ENCODE results near the gene AGAP1.

AGAP1 gene

GRCh38 chr2:235612181-235612950 lies 118.5 kb downstream of the AGAP1 start:
- no peak for DNase-seq

GRCh38 chr2:235613649-235614048 lies 119.8 kb downstream of the AGAP1 start:
- DNase-seq: no peak

GRCh38 chr2:235614176-235614860 lies 120.5 kb downstream of the AGAP1 start:
- DNase-seq: peak; percentile 38

- peak; percentile 1 for DNase-seq
Measured at GRCh38 chr2:235614900-235615712, 121.3 kb downstream of the AGAP1 start.

GRCh38 chr2:235616885-235617284 lies 123.0 kb downstream of the AGAP1 start:
- DNase-seq: no peak

- no peak for DNase-seq
Measured at GRCh38 chr2:235618039-235618438, 124.2 kb downstream of the AGAP1 start.

GRCh38 chr2:235619544-235619943 lies 125.7 kb downstream of the AGAP1 start:
- DNase-seq: no peak

GRCh38 chr2:235621736-235622135 lies 127.9 kb downstream of the AGAP1 start:
- no peak for DNase-seq

GRCh38 chr2:235623111-235623510 lies 129.3 kb downstream of the AGAP1 start:
- no peak for DNase-seq

- DNase-seq: no peak
Measured at GRCh38 chr2:235623752-235624151, 129.9 kb downstream of the AGAP1 start.

GRCh38 chr2:235626658-235627057 lies 132.8 kb downstream of the AGAP1 start:
- no peak for DNase-seq

GRCh38 chr2:235627682-235628081 lies 133.8 kb downstream of the AGAP1 start:
- DNase-seq: no peak

GRCh38 chr2:235630718-235631296 lies 137.0 kb downstream of the AGAP1 start:
- no peak for DNase-seq

GRCh38 chr2:235634435-235635158 lies 140.8 kb downstream of the AGAP1 start:
- no peak for DNase-seq

- no peak for DNase-seq
Measured at GRCh38 chr2:235636546-235636945, 142.7 kb downstream of the AGAP1 start.

GRCh38 chr2:235637896-235638295 lies 144.1 kb downstream of the AGAP1 start:
- DNase-seq: no peak

- DNase-seq: no peak
Measured at GRCh38 chr2:235638541-235639427, 144.9 kb downstream of the AGAP1 start.

- peak; percentile 16 for DNase-seq
Measured at GRCh38 chr2:235639428-235639773, 145.6 kb downstream of the AGAP1 start.

GRCh38 chr2:235639885-235640284 lies 146.0 kb downstream of the AGAP1 start:
- DNase-seq: no peak

GRCh38 chr2:235640377-235640776 lies 146.5 kb downstream of the AGAP1 start:
- no peak for DNase-seq

GRCh38 chr2:235640926-235641723 lies 147.3 kb downstream of the AGAP1 start:
- no peak for DNase-seq
